Measurements from ENCODE around the gene HSPB1. TPM values are rescaled to one million over a fixed set of nuclear protein-coding genes. Genes with fewer than 3 reads are reported as not detected.

The HSPB1 gene
- total and polyA plus RNA-seq, 2 experiments from 2014 or later: 48.1 to 437 TPM

- H3K4me3 ChIP-seq: no peak overlapping the region
- H3K79me2 ChIP-seq (replicated peaks; ENCODE audit: insufficient read depth): peaks cover 92% of the 10 kb centered on the region
- no peak overlapping the region for H2AFZ ChIP-seq
- H3K4me2 ChIP-seq: no peak overlapping the region
- H3K27me3 Mint-ChIP-seq (ENCODE audit: insufficient read depth, low read depth, poor library complexity): peaks cover 7% of the 10 kb centered on the region
- H3K27ac ChIP-seq (ENCODE audit: low read depth): no peak overlapping the region
- TF ChIP-seq POLR2AphosphoS5 (IDR thresholded peaks at IDR 0.05; ENCODE audit: low read depth) (no peak), ZNF331 (CRISPR knock-in tag; IDR thresholded peaks at IDR 0.05; ENCODE audit: low read depth) (no peak), NANOG (IDR thresholded peaks at IDR 0.05; ENCODE audit: borderline replicate concordance) (no peak), EZH2phosphoT487 (IDR thresholded peaks at IDR 0.05; ENCODE audit: unreplicated experiment) (no peak), REST (IDR thresholded peaks at IDR 0.05; ENCODE audit: unreplicated experiment) (no peak), CREB1 (CRISPR knock-in tag; IDR thresholded peaks at IDR 0.05; ENCODE audit: low read depth) (no peak), ZNF462 (CRISPR knock-in tag; IDR thresholded peaks at IDR 0.05) (no peak), ZNF114 (CRISPR knock-in tag; IDR thresholded peaks at IDR 0.05) (no peak)
- DNase-seq (ENCODE audit: low spot score) (no peak), ATAC-seq (no peak)
- H3K4me1 Mint-ChIP-seq: peaks cover 28% of the 10 kb centered on the region
- peaks cover 40% of the 10 kb centered on the region for H3K36me3 ChIP-seq (ENCODE audit: insufficient read depth)
- no peaks in the 10 kb centered on the region for H3K9me3 Mint-ChIP-seq
- H3K9me2 ChIP-seq (ENCODE audit: insufficient read depth): no peaks in the 10 kb centered on the region
- H3K4me1 ChIP-seq (ENCODE audit: insufficient read depth): no peaks in the 10 kb centered on the region; the same call in 1 of the 2 replicates
- H3K36me3 Mint-ChIP-seq (ENCODE audit: low read depth): peaks cover 87% of the 10 kb centered on the region
- H3F3A ChIP-seq (replicated peaks; ENCODE audit: low read depth): peaks cover 50% of the 10 kb centered on the region
- H3K27ac Mint-ChIP-seq: peak overlapping the region; percentile 56; the same call in 1 of the 2 replicates
- no peak overlapping the region for H3K4me3 Mint-ChIP-seq
- no peaks in the 10 kb centered on the region for H3K27me3 ChIP-seq (ENCODE audit: insufficient read depth)
- H4K20me1 ChIP-seq (replicated peaks; ENCODE audit: insufficient read depth): peaks cover 76% of the 10 kb centered on the region
Measured at GRCh38 chr7:76328389-76328788, 25.9 kb downstream of the HSPB1 start.
